H1 (cell line): ENCODE results near the gene GPC3. TPM values are rescaled to one million over a fixed set of nuclear protein-coding genes. Genes with fewer than 3 reads are reported as not detected.

Experiments used
- CTCF ChIA-PET: fragments of 300-600 bp; sonication (Branson Sonifier 250); formaldehyde crosslinking; loops from one replicate; lab custom pipeline; 2021; ENCODE audit not compliant: partially characterized antibody; lab: Charles Lee
- POLR2A ChIA-PET: fragments of 300-600 bp; sonication (Branson Sonifier 250); formaldehyde crosslinking; loops from one replicate; lab custom pipeline; 2021; ENCODE audit warnings: inconsistent platforms; ENCODE audit not compliant: partially characterized antibody; lab: Charles Lee
- DNase-seq, 2 experiments: peaks; one replicate each; pipeline versions ENCODE4 v3.0.0 to v3.0.0-alpha.2; 2010 to 2022; ENCODE audit warnings: low spot score in 2 of 2, low read depth in 1 of 2, mixed read lengths in 1 of 2
- FAIRE-seq: peaks from 2 replicates; lab custom pipeline; 2011; peaks lifted over from hg19 to GRCh38; lab: Jason Lieb, UNC
- H2AFZ ChIP-seq: 2 replicates; pipeline ENCODE4 v1.8.1; 2012; ENCODE audit warnings: low read length, inconsistent platforms
- H2AK5ac ChIP-seq: 2 replicates; pipeline ENCODE4 v1.6.1; 2013; ENCODE audit warnings: low read depth, low read length
- H2BK120ac ChIP-seq: replicated peaks from 2 replicates; pipeline ENCODE3; 2013; ENCODE audit warnings: low read depth, low read length, inconsistent platforms
- H2BK12ac ChIP-seq: 2 replicates; pipeline ENCODE4 v1.6.1; 2013; ENCODE audit warnings: low read depth, low read length
- H2BK15ac ChIP-seq: 2 replicates; pipeline ENCODE4 v1.6.1; 2013; ENCODE audit warnings: low read length
- H2BK20ac ChIP-seq: 2 replicates; pipeline ENCODE4 v1.6.1; 2013; ENCODE audit warnings: low read length
- H2BK5ac ChIP-seq: 2 replicates; pipeline ENCODE4 v1.6.1; 2013; ENCODE audit warnings: low read depth, low read length
- H3K14ac ChIP-seq: 2 replicates; pipeline ENCODE4 v1.6.1; 2013; ENCODE audit warnings: inconsistent platforms; ENCODE audit not compliant: insufficient read length
- H3K18ac ChIP-seq: 2 replicates; pipeline ENCODE4 v1.6.1; 2013; ENCODE audit warnings: low read length; ENCODE audit errors: extremely low read depth
- H3K23ac ChIP-seq: 2 replicates; pipeline ENCODE4 v1.6.1; 2013; ENCODE audit warnings: inconsistent platforms; ENCODE audit not compliant: insufficient read length
- H3K23me2 ChIP-seq: 2 replicates; pipeline ENCODE4 v1.6.1; 2013; ENCODE audit warnings: low read depth, low read length
- H3K27ac ChIP-seq: 2 replicates; pipeline ENCODE4 v1.6.1; 2011; ENCODE audit warnings: low read depth, low read length, inconsistent platforms
- H3K27me3 ChIP-seq, 4 experiments: replicated peaks in 1 of 4; 1 replicate in 1 of 4; 2 replicates in 3 of 4; pipeline versions ENCODE4 v1.6.1 to v1.8.1; 2011 to 2013; ENCODE audit warnings: low read length in 3 of 4, mild to moderate bottlenecking in 3 of 4, inconsistent platforms in 2 of 4, mixed read lengths in 2 of 4, moderate library complexity in 1 of 4; ENCODE audit not compliant: control insufficient read depth in 3 of 4, insufficient read depth in 3 of 4; ENCODE audit errors: extremely low read depth in 1 of 4
- H3K36me3 ChIP-seq, 4 experiments: 2 replicates each; pipeline versions ENCODE4 v1.6.1 to v1.8.1; 2011 to 2013; ENCODE audit warnings: mild to moderate bottlenecking in 4 of 4, low read length in 3 of 4, moderate library complexity in 2 of 4, control low read depth in 1 of 4, inconsistent platforms in 1 of 4; ENCODE audit not compliant: insufficient read depth in 4 of 4, control insufficient read depth in 2 of 4
- H3K4ac ChIP-seq: replicated peaks from 2 replicates; pipeline ENCODE3; 2013; ENCODE audit warnings: low read length, low read depth, mixed read lengths, inconsistent platforms; ENCODE audit not compliant: insufficient read length
- H3K4me1 ChIP-seq, 4 experiments: replicated peaks in 1 of 4; 1 replicate in 1 of 4; 2 replicates in 3 of 4; pipeline versions ENCODE4 v1.6.1 to v1.8.1; 2011 to 2013; ENCODE audit warnings: low read length in 3 of 4, inconsistent platforms in 2 of 4, mixed read lengths in 1 of 4; ENCODE audit not compliant: insufficient read depth in 4 of 4, control insufficient read depth in 3 of 4
- H3K4me2 ChIP-seq, 2 experiments: 2 replicates each; pipeline versions ENCODE4 v1.6.1 to v1.8.1; 2011 to 2013; ENCODE audit warnings: low read depth in 2 of 2, low read length in 2 of 2, control low read depth in 1 of 2, inconsistent platforms in 1 of 2, mild to moderate bottlenecking in 1 of 2; ENCODE audit not compliant: insufficient read depth in 1 of 2
- H3K4me3 ChIP-seq, 4 experiments: fragments of 200-600, 300-600 bp in 1 of 4; sonication (generic), shearing (Covaris generic), sonication (Bioruptor Twin) in 1 of 4; 2 replicates each; pipeline versions ENCODE4 v1.5.1 to v1.8.1; 2011 to 2016; ENCODE audit warnings: low read length in 4 of 4, low read depth in 3 of 4, control low read depth in 2 of 4, inconsistent platforms in 2 of 4, mild to moderate bottlenecking in 2 of 4, mixed read lengths in 1 of 4, moderate library complexity in 1 of 4; ENCODE audit not compliant: insufficient read depth in 2 of 4; ENCODE audit errors: extremely low read depth in 1 of 4
- H3K56ac ChIP-seq: replicated peaks from 2 replicates; pipeline ENCODE3; 2013; ENCODE audit warnings: low read depth, mild to moderate bottlenecking, mixed read lengths, low read length, inconsistent platforms; ENCODE audit not compliant: insufficient read length
- H3K79me1 ChIP-seq: 2 replicates; pipeline ENCODE4 v1.6.1; 2013; ENCODE audit warnings: low read depth, low read length, control low read depth
- H3K79me2 ChIP-seq, 2 experiments: 2 replicates each; pipeline versions ENCODE4 v1.6.1 to v1.8.1; 2012 to 2013; ENCODE audit warnings: low read length in 2 of 2, mild to moderate bottlenecking in 2 of 2, inconsistent platforms in 1 of 2; ENCODE audit not compliant: insufficient read depth in 2 of 2, control insufficient read depth in 1 of 2
- H3K9ac ChIP-seq, 4 experiments: replicated peaks in 1 of 4; 1 replicate in 1 of 4; 2 replicates in 3 of 4; pipeline versions ENCODE4 v1.6.1 to v1.8.1; 2011 to 2013; ENCODE audit warnings: low read depth in 3 of 4, low read length in 3 of 4, control low read depth in 2 of 4, mild to moderate bottlenecking in 2 of 4, moderate library complexity in 2 of 4, inconsistent platforms in 1 of 4; ENCODE audit errors: extremely low read depth in 1 of 4
- H3K9me3 ChIP-seq, 2 experiments: 2 replicates each; pipeline versions ENCODE4 v1.6.1 to v1.8.1; 2012 to 2013; ENCODE audit warnings: mild to moderate bottlenecking in 2 of 2, moderate library complexity in 2 of 2, control low read depth in 1 of 2, inconsistent platforms in 1 of 2, low read depth in 1 of 2, low read length in 1 of 2, mixed read lengths in 1 of 2; ENCODE audit not compliant: insufficient read depth in 2 of 2
- H4K20me1 ChIP-seq, 2 experiments: replicated peaks in 1 of 2; 2 replicates each; pipeline versions ENCODE3 to v1.8.1; 2011 to 2013; ENCODE audit warnings: inconsistent platforms in 2 of 2, low read length in 2 of 2, mild to moderate bottlenecking in 1 of 2; ENCODE audit not compliant: insufficient read depth in 2 of 2, control insufficient read depth in 1 of 2
- H4K5ac ChIP-seq: 2 replicates; pipeline ENCODE4 v1.6.1; 2013; ENCODE audit warnings: low read length, low read depth, mixed read lengths, inconsistent platforms; ENCODE audit not compliant: insufficient read length
- H4K8ac ChIP-seq: 2 replicates; pipeline ENCODE4 v1.8.0; 2013; ENCODE audit warnings: mild to moderate bottlenecking, moderate library complexity, low read length, inconsistent platforms; ENCODE audit not compliant: insufficient read depth; ENCODE audit errors: extremely low read depth
- H4K91ac ChIP-seq: replicated peaks from 2 replicates; pipeline ENCODE3; 2013; ENCODE audit warnings: low read length, mixed read lengths, inconsistent platforms; ENCODE audit not compliant: insufficient read length
- E2F6 ChIP-seq: IDR thresholded peaks from 2 replicates; pipeline ENCODE4 v1.6.1; 2012; ENCODE audit warnings: inconsistent platforms
- GTF2F1 ChIP-seq: IDR thresholded peaks from 2 replicates; pipeline ENCODE4 v1.6.1; 2012; ENCODE audit warnings: low read depth, low read length, improper control_type of control experiment, borderline replicate concordance
- WGBS, 2 experiments: shearing (Covaris generic) in 1 of 2; methylation state at CpG; one replicate each; pipeline versions ENCODE4 v1.1.6 to v1.1.7; 2013 to 2015; ENCODE audit warnings: low lambda C conversion rate in 2 of 2, mixed read lengths in 2 of 2, inconsistent platforms in 1 of 2, low coverage in 1 of 2, missing lambda C conversion rate in 1 of 2; ENCODE audit not compliant: insufficient replicate concordance in 2 of 2, insufficient coverage in 1 of 2, insufficient read length in 1 of 2; ENCODE audit errors: extremely low coverage in 1 of 2, missing lambda C conversion rate in 1 of 2; 5-methylcytosine and 5-hydroxymethylcytosine counted together
- polyA plus RNA-seq, 7 experiments: library from polyadenylated mRNA; depleted of rRNA in 3 of 7; stranded (reverse) in 5 of 7; unstranded in 2 of 7; fragments of >200 nt in 5 of 7; fragments of 200-250 nt in 2 of 7; gene quantifications; 1 replicate in 5 of 7; 2 replicates in 1 of 7; 4 replicates in 1 of 7; pipeline versions ENCODE4 v1.2.1 to v1.2.3, GENCODE V29; 2011 to 2013; ENCODE audit warnings: missing spikeins in 2 of 7, mixed read lengths in 2 of 7
- total RNA-seq: library from RNA; stranded (reverse); fragmentation: NEBNext Ultra II Directional; extraction: Animal tissue kit (Norgen Biotek cat#: 25700); gene quantifications from 2 replicates; pipeline ENCODE4 v1.2.1, GENCODE V29; 2021

GPC3 gene
- total and polyA plus RNA-seq, 2 of the 8 experiments (the other 6 are each of a cell fraction or from before 2014, with no cell fraction given), result 64.8 to 71.9 TPM

- H3K4me2 ChIP-seq, result no peak overlapping the region
- no peak overlapping the region for H2BK120ac ChIP-seq
Measured at GRCh38 chrX:133534172-133534571, 451.2 kb downstream of the GPC3 start.

More at GRCh38 chrX:133534172-133534571, 451.2 kb downstream of the GPC3 start:
- H3K36me3 ChIP-seq, result peaks cover 0 to 4% (median 0%) of the 10 kb centered on the region in 4 experiments; a peak in 1 of 8 replicates
- H3K14ac ChIP-seq, result no peak overlapping the region
- no peak overlapping the region for H3K9ac ChIP-seq
- H2AFZ ChIP-seq, result no peak overlapping the region
- no peak overlapping the region for H2BK20ac ChIP-seq
- no peaks in the 10 kb centered on the region for H3K27me3 ChIP-seq
- H3K4ac ChIP-seq, result no peak overlapping the region
- CTCF ChIA-PET, result no interaction called here
- WGBS, 2 experiments, result 95% methylated on average over 4 of the region's 4 CpGs; no CpG with 5 or more reads in 1 of the 2 experiments
- H3K18ac ChIP-seq, result no peak overlapping the region
- no peaks in the 10 kb centered on the region for H3K79me2 ChIP-seq
- no peaks in the 10 kb centered on the region; a peak in 1 of 7 replicates for H3K4me1 ChIP-seq
- no peak overlapping the region for H4K91ac ChIP-seq
- H3K79me1 ChIP-seq, result no peaks in the 10 kb centered on the region
- H2BK15ac ChIP-seq, result no peak overlapping the region
- no peaks in the 10 kb centered on the region for H3K9me3 ChIP-seq
- no peak overlapping the region for H4K5ac ChIP-seq
- H2BK12ac ChIP-seq, result no peak overlapping the region
- DNase-seq (no peak), FAIRE-seq (peak; percentile 19)
- POLR2A ChIA-PET, result no interaction called here
- H3K4me3 ChIP-seq, result no peak overlapping the region
- no peak overlapping the region for H3K56ac ChIP-seq
- H2BK5ac ChIP-seq, result no peak overlapping the region
- H3K23me2 ChIP-seq, result no peaks in the 10 kb centered on the region
- H4K8ac ChIP-seq, result no peak overlapping the region; the same call in 1 of the 2 replicates
- H4K20me1 ChIP-seq, result no peaks in the 10 kb centered on the region
- no peak overlapping the region for H3K23ac ChIP-seq
- no peak overlapping the region for H2AK5ac ChIP-seq
- no peak overlapping the region for H3K27ac ChIP-seq
- TF ChIP-seq E2F6 (no peak), GTF2F1 (no peak)
